T-helper 9 cell (primary cell): ENCODE measurements around the gene C10orf105.

Experiments used
- DNase-seq: peaks from one replicate; pipeline ENCODE4 v3.0.0-alpha.2; 2020

Gene C10orf105

GRCh38 chr10:71737001-71737833, 17.6 kb upstream of the C10orf105 start:
- DNase-seq = no peak

GRCh38 chr10:71736570-71736952, 17.0 kb upstream of the C10orf105 start:
- no peak for DNase-seq

- DNase-seq = peak; percentile 42
Measured at GRCh38 chr10:71735709-71736569, 16.4 kb upstream of the C10orf105 start.

- no peak for DNase-seq
Measured at GRCh38 chr10:71734797-71735196, 15.2 kb upstream of the C10orf105 start.

- DNase-seq = no peak
Measured at GRCh38 chr10:71731791-71732190, 12.2 kb upstream of the C10orf105 start.

- DNase-seq = no peak
Measured at GRCh38 chr10:71729161-71729636, 9.6 kb upstream of the C10orf105 start.

GRCh38 chr10:71727738-71728737, 8.5 kb upstream of the C10orf105 start:
- peak; percentile 58 for DNase-seq

- DNase-seq = peak; percentile 32
Measured at GRCh38 chr10:71727105-71727737, 7.6 kb upstream of the C10orf105 start.

GRCh38 chr10:71726580-71727104, 7.1 kb upstream of the C10orf105 start:
- DNase-seq = peak; percentile 29

- DNase-seq = peak; percentile 42
Measured at GRCh38 chr10:71725998-71726579, 6.5 kb upstream of the C10orf105 start.

GRCh38 chr10:71725249-71725648, 5.7 kb upstream of the C10orf105 start:
- no peak for DNase-seq

- DNase-seq = no peak
Measured at GRCh38 chr10:71724539-71724938, 5.0 kb upstream of the C10orf105 start.

GRCh38 chr10:71723311-71723710, 3.7 kb upstream of the C10orf105 start:
- no peak for DNase-seq

GRCh38 chr10:71722849-71723248, 3.3 kb upstream of the C10orf105 start:
- no peak for DNase-seq

GRCh38 chr10:71721313-71721712, 1.7 kb upstream of the C10orf105 start:
- DNase-seq = no peak

- no peak for DNase-seq
Measured at GRCh38 chr10:71720288-71720687, 710 bp upstream of the C10orf105 start.

- DNase-seq = no peak
Measured at GRCh38 chr10:71719042-71719441, 536 bp downstream of the C10orf105 start.

- DNase-seq = no peak
Measured at GRCh38 chr10:71718165-71718698, 1.3 kb downstream of the C10orf105 start.

GRCh38 chr10:71717551-71717951, 2.0 kb downstream of the C10orf105 start:
- no peak for DNase-seq

- no peak for DNase-seq
Measured at GRCh38 chr10:71717056-71717455, 2.5 kb downstream of the C10orf105 start.

- no peak for DNase-seq
Measured at GRCh38 chr10:71716426-71716825, 3.2 kb downstream of the C10orf105 start.
